PFSK-1 (cell line): ENCODE results near the gene ELL2.

Experiments
- FOXP2 ChIP-seq: optimal IDR thresholded peaks from 2 replicates; pipeline ENCODE3; 2011; ENCODE audit warnings: borderline replicate concordance, control low read depth, inconsistent platforms; ENCODE audit not compliant: insufficient read depth; ENCODE audit errors: extremely low read length, extremely low read depth
- POLR2AphosphoS5 ChIP-seq: IDR thresholded peaks from 2 replicates; pipeline ENCODE4 v1.6.1; 2012; ENCODE audit warnings: low read depth, mild to moderate bottlenecking, control low read depth, low read length, moderate library complexity
- REST ChIP-seq, 2 experiments: IDR thresholded peaks; 2 replicates each; pipeline versions ENCODE4 v1.6.1 to v1.8.0; 2011 to 2012; ENCODE audit warnings: low read depth in 2 of 2, low read length in 2 of 2, control low read depth in 1 of 2, inconsistent platforms in 1 of 2, mild to moderate bottlenecking in 1 of 2, moderate library complexity in 1 of 2; ENCODE audit not compliant: insufficient read depth in 1 of 2
- SIN3A ChIP-seq: IDR thresholded peaks from 2 replicates; pipeline ENCODE4 v1.6.1; 2012; ENCODE audit warnings: mild to moderate bottlenecking, low read length, moderate library complexity, borderline replicate concordance; ENCODE audit not compliant: insufficient read depth
- TAF1 ChIP-seq: IDR thresholded peaks from 2 replicates; pipeline ENCODE4 v1.6.1; 2012; ENCODE audit warnings: low read length, control low read depth, borderline replicate concordance; ENCODE audit not compliant: insufficient read depth

ELL2 gene

GRCh38 chr5:95887977-95888376, 73.7 kb downstream of the ELL2 start:
- no peak for TF ChIP-seq SIN3A
- no peak for TF ChIP-seq TAF1
- TF ChIP-seq POLR2AphosphoS5, result no peak
- TF ChIP-seq FOXP2, result no peak
- no peak for TF ChIP-seq REST (IDR thresholded peaks at IDR 0.05; ENCODE audit: insufficient read depth in 1 of 2, low read depth in 2 of 2, low read length in 2 of 2)

GRCh38 chr5:95886340-95887044, 75.2 kb downstream of the ELL2 start:
- TF ChIP-seq SIN3A, result no peak
- TF ChIP-seq TAF1, result no peak
- no peak for TF ChIP-seq POLR2AphosphoS5
- TF ChIP-seq FOXP2, result no peak
- no peak for TF ChIP-seq REST (IDR thresholded peaks at IDR 0.05; ENCODE audit: insufficient read depth in 1 of 2, low read depth in 2 of 2, low read length in 2 of 2)

GRCh38 chr5:95884511-95884910, 77.1 kb downstream of the ELL2 start:
- TF ChIP-seq TAF1, result no peak
- no peak for TF ChIP-seq REST (IDR thresholded peaks at IDR 0.05; ENCODE audit: insufficient read depth in 1 of 2, low read depth in 2 of 2, low read length in 2 of 2)
- TF ChIP-seq FOXP2, result no peak
- no peak for TF ChIP-seq SIN3A
- no peak for TF ChIP-seq POLR2AphosphoS5

GRCh38 chr5:95884017-95884325, 77.7 kb downstream of the ELL2 start:
- no peak for TF ChIP-seq TAF1
- no peak for TF ChIP-seq REST (IDR thresholded peaks at IDR 0.05; ENCODE audit: insufficient read depth in 1 of 2, low read depth in 2 of 2, low read length in 2 of 2)
- TF ChIP-seq FOXP2, result no peak
- no peak for TF ChIP-seq POLR2AphosphoS5
- no peak for TF ChIP-seq SIN3A

GRCh38 chr5:95883185-95884016, 78.2 kb downstream of the ELL2 start:
- TF ChIP-seq FOXP2 (no peak), POLR2AphosphoS5 (peak; percentile 16; the same call in 1 of the 2 replicates)
